Heart left ventricle (tissue), 16 donors: ENCODE measurements around the gene DCDC2. TPM values are rescaled to one million over a fixed set of nuclear protein-coding genes. Genes with fewer than 3 reads are reported as not detected.

Source experiments
- ATAC-seq, 4 donors: fragments of 200-7000 bp; cut with Tn5 transposase; one replicate each; pipeline ENCODE4 v1.9.1; 2020 to 2022; ENCODE audit warnings: moderate library complexity in 4 of 4, mild to moderate bottlenecking in 3 of 4, moderate number of reproducible peaks in 1 of 4
- DNase-seq, 5 donors: peaks; one replicate each; pipeline ENCODE4 v3.0.0-alpha.2; 2020
- H3K27ac ChIP-seq, 12 donors: fragments of 200-600 bp; sonication (generic) in 4 of 12; one replicate each; pipeline versions ENCODE4 v1.5.0 to v1.8.0; 2016 to 2022; ENCODE audit warnings: mild to moderate bottlenecking in 2 of 12
- H3K27me3 ChIP-seq, 9 donors: fragments of 200-600 bp; sonication (generic) in 2 of 9; one replicate each; pipeline versions ENCODE4 v1.5.1 to v1.8.0; 2016 to 2022; ENCODE audit warnings: mild to moderate bottlenecking in 3 of 9
- H3K36me3 ChIP-seq, 9 donors: fragments of 200-600 bp; sonication (generic) in 2 of 9; one replicate each; pipeline versions ENCODE4 v1.5.0 to v1.8.0; 2018 to 2022; ENCODE audit warnings: mild to moderate bottlenecking in 2 of 9
- H3K4me1 ChIP-seq, 12 donors: fragments of 200-600 bp; sonication (generic) in 4 of 12; one replicate each; pipeline versions ENCODE4 v1.5.0 to v1.8.0; 2016 to 2022; ENCODE audit warnings: mild to moderate bottlenecking in 3 of 12
- H3K4me3 ChIP-seq, 12 donors: fragments of 200-600 bp; sonication (generic) in 4 of 12; one replicate each; pipeline versions ENCODE4 v1.5.0 to v1.8.0; 2017 to 2022; ENCODE audit warnings: mild to moderate bottlenecking in 9 of 12, moderate library complexity in 4 of 12
- H3K9me3 ChIP-seq, 12 donors: fragments of 200-600 bp; sonication (generic) in 4 of 12; one replicate each; pipeline versions ENCODE4 v1.5.0 to v1.8.0; 2016 to 2022; ENCODE audit warnings: mild to moderate bottlenecking in 1 of 12
- CTCF ChIP-seq, 12 donors: fragments of 200-600 bp; sonication (generic) in 4 of 12; IDR thresholded peaks; one replicate each; pipeline versions ENCODE4 v1.5.0 to v1.8.0; 2018 to 2022; ENCODE audit warnings: antibody characterized with exemption in 12 of 12, mild to moderate bottlenecking in 5 of 12
- POLR2A ChIP-seq, 2 donors: fragments of 450-650 bp; IDR thresholded peaks; one replicate each; pipeline ENCODE4 v1.6.1; 2017; ENCODE audit warnings: antibody characterized with exemption in 2 of 2, mild to moderate bottlenecking in 2 of 2, moderate library complexity in 2 of 2
- WGBS, 4 donors: extraction: QIAGEN DNeasy Blood & Tissue Kit in 2 of 4; methylation state at CpG; one replicate each; pipeline versions ENCODE4 v1.1.5 to v1.1.7; 2013 to 2018; 5-methylcytosine and 5-hydroxymethylcytosine counted together
- intact Hi-C, 10 donors: fragments of 100-400 bp; cut with DNase I; formaldehyde crosslinking; loops; one replicate each; pipeline versions ENCODE4 v1.11.1 to v1.14.2; 2022
- polyA plus RNA-seq, 2 donors: library from polyadenylated mRNA; stranded (reverse); fragments of 200-250 nt; gene quantifications; one replicate each; pipeline ENCODE4 v1.2.3, GENCODE V29; 2013
- total RNA-seq, 9 donors: library from RNA; depleted of rRNA in 2 of 9; stranded (reverse); fragments of >200 nt in 2 of 9; fragmentation: NEBNext Ultra II Directional in 3 of 9; extraction: Animal tissue kit (Norgen Biotek cat#: 25700) in 3 of 9; gene quantifications; one replicate each; pipeline versions ENCODE4 v1.1.0 to v1.2.4, GENCODE V29; 2016 to 2023
- donor health status: ischemic (EF 13 %, LVEDD 7.1; RV severe dilation, severe dysfunction).
- donor health status: healthy with polysubstance abuse.
- donor health status: DM: no; HTN: yes; CAD: no.
- donor health status: DM: no; HTN: no; CAD: no.
- donor health status: ischemic (EF 25% LVEDD 6.9; RV normal size, moderate dysfunction).
- donor health status: ischemic (EF 25% LVEDD 5.7; RV mildly dilated, moderate dysfunction).
- donor health status: healthy.
- donor health status: DM: yes; HTN: yes; CAD: no.
- donor health status: ischemic (EF 35%, LVEDD 5.7; RV mildly dilated, moderate dysfunction).
- donor health status: nonischemic (EF 11% LVEDD 7.7; RV severe dilation, severe dysfunction).
- donor health status: DM: yes; HTN: yes; CAD: no.
- donor health status: PGD.
- donor health status: ischemic (EF 29% LVEDD 5.4; RV normal size, mild dysfunction).
- donor health status: nonischemic (EF 23%, LVEDD 6.1; RV moderate dilation, normal function).

The DCDC2 gene
- total and polyA plus RNA-seq, 11 donors, result 0.05 to 0.16 TPM; not detected in 9

- Histone ChIP-seq H3K9me3 (no peaks in the 10 kb centered on the region), H3K27ac (no peak overlapping the region), H3K36me3 (no peaks in the 10 kb centered on the region), H3K4me1 (no peaks in the 10 kb centered on the region), H3K27me3 (no peaks in the 10 kb centered on the region), H3K4me3 (no peak overlapping the region)
- TF ChIP-seq CTCF (IDR thresholded peaks at IDR 0.05), result no peak
- TF ChIP-seq POLR2A (IDR thresholded peaks at IDR 0.05), result no peak
- DNase-seq, result no peak
- intact Hi-C loops, result no loop called here
- ATAC-seq, result no peak
- 93 to 98% (median 96%) methylated on average over 1 of the region's 1 CpG for WGBS, 4 donors
Measured at GRCh38 chr6:24382220-24382540, 24.3 kb upstream of the DCDC2 start.

GRCh38 chr6:24381476-24382219 is 23.8 kb upstream of the DCDC2 start:
- H3K4me3 ChIP-seq, result no peak overlapping the region
- H3K36me3 ChIP-seq, result no peaks in the 10 kb centered on the region
- no peak for DNase-seq
- intact Hi-C loops, result no loop called here
- 97% methylated on average over 4 of the region's 4 CpGs for WGBS, 4 donors
- H3K27me3 ChIP-seq, result no peaks in the 10 kb centered on the region
- no peak for TF ChIP-seq CTCF (IDR thresholded peaks at IDR 0.05)
- TF ChIP-seq POLR2A (IDR thresholded peaks at IDR 0.05), result no peak
- H3K27ac ChIP-seq, result no peak overlapping the region
- no peaks in the 10 kb centered on the region for H3K4me1 ChIP-seq
- H3K9me3 ChIP-seq, result no peaks in the 10 kb centered on the region
- ATAC-seq, result no peak

GRCh38 chr6:24378473-24379097 is 20.7 kb upstream of the DCDC2 start:
- H3K36me3 ChIP-seq, result no peaks in the 10 kb centered on the region
- WGBS, 4 donors, result 75 to 100% (median 86%) methylated on average over 1 of the region's 1 CpG
- TF ChIP-seq CTCF (IDR thresholded peaks at IDR 0.05) (no peak), POLR2A (IDR thresholded peaks at IDR 0.05) (no peak)
- no peak overlapping the region for H3K4me3 ChIP-seq
- H3K27ac ChIP-seq, result no peak overlapping the region
- H3K9me3 ChIP-seq, result no peaks in the 10 kb centered on the region
- DNase-seq, result no peak
- H3K4me1 ChIP-seq, result no peaks in the 10 kb centered on the region
- H3K27me3 ChIP-seq, result peaks cover 0 to 6% (median 0%) of the 10 kb centered on the region in 9 donors
- intact Hi-C loops, result no loop called here
- ATAC-seq, result no peak

- Histone ChIP-seq H3K27me3 (peaks cover 0 to 6% (median 0%) of the 10 kb centered on the region in 9 donors), H3K27ac (no peak overlapping the region), H3K36me3 (no peaks in the 10 kb centered on the region), H3K9me3 (no peaks in the 10 kb centered on the region), H3K4me3 (no peak overlapping the region), H3K4me1 (no peaks in the 10 kb centered on the region)
- no peak for TF ChIP-seq CTCF (IDR thresholded peaks at IDR 0.05)
- no peak for TF ChIP-seq POLR2A (IDR thresholded peaks at IDR 0.05)
- intact Hi-C loops, result no loop called here
- no peak for DNase-seq
- ATAC-seq, result no peak
- WGBS, 4 donors, result 62 to 77% (median 68%) methylated on average over 4 of the region's 4 CpGs
Measured at GRCh38 chr6:24376871-24377270, 19.0 kb upstream of the DCDC2 start.
